Body of pancreas (tissue), 4 donors: ENCODE measurements around the gene FOXJ3. TPM values are rescaled to one million over a fixed set of nuclear protein-coding genes. Genes with fewer than 3 reads are reported as not detected.
A peak's percentile ranks its signal among the peaks of the same experiment; 100 is the strongest.

Experiments used
- ATAC-seq: fragments of 150-250 bp; one replicate; pipeline ENCODE4 v1.9.1; 2016
- DNase-seq, 4 donors: peaks; one replicate each; pipeline ENCODE4 v3.0.0-alpha.2; 2019
- H3K27ac ChIP-seq, 4 donors: fragments of 200-600 bp; sonication (generic); 1 replicate in 3 of 4; 2 replicates in 1 of 4; pipeline versions ENCODE4 v1.5.1 to v1.6.1; 2016 to 2019; ENCODE audit warnings: mild to moderate bottlenecking in 1 of 4, mixed read lengths in 1 of 4, moderate library complexity in 1 of 4
- H3K27me3 ChIP-seq, 2 donors: fragments of 200-600 bp; sonication (generic); one replicate each; pipeline ENCODE4 v1.6.0; 2016; ENCODE audit warnings: mild to moderate bottlenecking in 1 of 2
- H3K36me3 ChIP-seq, 2 donors: fragments of 200-600 bp; sonication (generic); replicated peaks in 1 of 2; 2 replicates each; pipeline ENCODE4 v1.5.1; 2016; ENCODE audit warnings: low read depth in 2 of 2; ENCODE audit not compliant: insufficient read depth in 1 of 2
- H3K4me1 ChIP-seq: fragments of 200-600 bp; sonication (generic); one replicate; pipeline ENCODE4 v1.6.0; 2016
- H3K4me3 ChIP-seq, 2 donors: fragments of 200-600 bp; sonication (generic); 1 replicate in 1 of 2; 2 replicates in 1 of 2; pipeline ENCODE4 v1.5.1; 2016 to 2019
- H3K9me3 ChIP-seq, 3 donors: fragments of 200-600 bp; sonication (generic); 1 replicate in 2 of 3; 2 replicates in 1 of 3; pipeline ENCODE4 v1.5.1; 2016
- POLR2A ChIP-seq, 3 donors: fragments of 450-650 bp; IDR thresholded peaks; one replicate each; pipeline ENCODE4 v1.6.1; 2016; ENCODE audit warnings: antibody characterized with exemption in 3 of 3, mild to moderate bottlenecking in 2 of 3
- WGBS, 2 donors: methylation state at CpG; one replicate each; pipeline ENCODE4 v1.1.5; 2017; 5-methylcytosine and 5-hydroxymethylcytosine counted together
- intact Hi-C: fragments of 100-400 bp; cut with DNase I; formaldehyde crosslinking; loops from one replicate; pipeline ENCODE4 v1.15.1; 2023
- total RNA-seq, 2 donors: library from RNA; depleted of rRNA; stranded (reverse); fragments of >200 nt; gene quantifications; one replicate each; pipeline ENCODE4 v1.1.0, GENCODE V29; 2016
- TF ChIP-seq, protein P1 (sequence below), 7 experiments: fragments of 450-650 bp in 4 of 7; fragments of 200-600 bp in 3 of 7; sonication (generic) in 3 of 7; IDR thresholded peaks; one replicate each; pipeline ENCODE4 v1.5.1; 2016 to 2019; ENCODE audit warnings: antibody characterized with exemption in 7 of 7

FOXJ3 gene
- total RNA-seq, 2 donors from 2014 or later: 25.2 to 50.4 TPM

DNA sequence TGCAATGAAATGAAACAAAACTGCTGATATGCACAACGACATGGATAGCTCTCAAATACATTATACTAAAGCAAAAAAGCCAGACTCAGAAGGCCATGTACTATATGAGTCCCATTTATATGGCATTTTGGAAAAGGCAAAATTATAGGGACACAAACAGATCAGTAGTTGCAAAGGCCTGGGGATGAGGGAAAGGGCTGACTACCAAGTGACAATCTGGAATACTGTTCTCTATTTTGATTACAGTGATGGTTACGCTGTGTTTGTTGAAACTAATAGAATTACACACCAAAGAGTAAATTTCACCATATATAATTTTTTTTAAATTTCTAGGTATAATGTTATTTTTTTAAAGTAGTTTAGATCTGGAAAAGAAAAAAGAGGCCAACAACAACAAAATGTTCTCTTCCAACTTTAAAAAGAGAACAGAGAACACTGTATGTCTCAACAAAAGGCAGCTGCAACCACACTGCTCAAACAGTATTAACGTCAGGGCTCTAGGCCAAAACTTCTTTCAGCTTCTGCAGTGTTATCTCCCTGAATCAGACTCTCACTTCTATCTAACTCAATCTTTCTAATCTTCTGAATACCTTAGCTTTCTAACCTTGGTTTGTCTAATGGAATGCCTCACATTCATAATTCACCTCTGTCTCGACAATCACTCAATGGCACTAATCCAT, 75.8 kb downstream of the FOXJ3 start:
- 37 to 40% methylated on average over 4 of the region's 4 CpGs for WGBS, 2 donors
- Histone ChIP-seq H3K27ac (peak overlapping the region in 1 of 4 donors; percentile 32), H3K36me3 (no peaks in the 10 kb centered on the region), H3K4me1 (peaks cover 30% of the 10 kb centered on the region), H3K27me3 (no peaks in the 10 kb centered on the region), H3K9me3 (no peaks in the 10 kb centered on the region), H3K4me3 (no peak overlapping the region)
- DNase-seq (peak in 2 of 4 donors; percentile 9 to 34), ATAC-seq (peak; percentile 45)
- intact Hi-C loops: no loop called here
- TF ChIP-seq POLR2A (IDR thresholded peaks at IDR 0.05): no peak
- TF ChIP-seq, protein P1, sequence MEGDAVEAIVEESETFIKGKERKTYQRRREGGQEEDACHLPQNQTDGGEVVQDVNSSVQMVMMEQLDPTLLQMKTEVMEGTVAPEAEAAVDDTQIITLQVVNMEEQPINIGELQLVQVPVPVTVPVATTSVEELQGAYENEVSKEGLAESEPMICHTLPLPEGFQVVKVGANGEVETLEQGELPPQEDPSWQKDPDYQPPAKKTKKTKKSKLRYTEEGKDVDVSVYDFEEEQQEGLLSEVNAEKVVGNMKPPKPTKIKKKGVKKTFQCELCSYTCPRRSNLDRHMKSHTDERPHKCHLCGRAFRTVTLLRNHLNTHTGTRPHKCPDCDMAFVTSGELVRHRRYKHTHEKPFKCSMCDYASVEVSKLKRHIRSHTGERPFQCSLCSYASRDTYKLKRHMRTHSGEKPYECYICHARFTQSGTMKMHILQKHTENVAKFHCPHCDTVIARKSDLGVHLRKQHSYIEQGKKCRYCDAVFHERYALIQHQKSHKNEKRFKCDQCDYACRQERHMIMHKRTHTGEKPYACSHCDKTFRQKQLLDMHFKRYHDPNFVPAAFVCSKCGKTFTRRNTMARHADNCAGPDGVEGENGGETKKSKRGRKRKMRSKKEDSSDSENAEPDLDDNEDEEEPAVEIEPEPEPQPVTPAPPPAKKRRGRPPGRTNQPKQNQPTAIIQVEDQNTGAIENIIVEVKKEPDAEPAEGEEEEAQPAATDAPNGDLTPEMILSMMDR (IDR thresholded peaks at IDR 0.05): no peak

DNA sequence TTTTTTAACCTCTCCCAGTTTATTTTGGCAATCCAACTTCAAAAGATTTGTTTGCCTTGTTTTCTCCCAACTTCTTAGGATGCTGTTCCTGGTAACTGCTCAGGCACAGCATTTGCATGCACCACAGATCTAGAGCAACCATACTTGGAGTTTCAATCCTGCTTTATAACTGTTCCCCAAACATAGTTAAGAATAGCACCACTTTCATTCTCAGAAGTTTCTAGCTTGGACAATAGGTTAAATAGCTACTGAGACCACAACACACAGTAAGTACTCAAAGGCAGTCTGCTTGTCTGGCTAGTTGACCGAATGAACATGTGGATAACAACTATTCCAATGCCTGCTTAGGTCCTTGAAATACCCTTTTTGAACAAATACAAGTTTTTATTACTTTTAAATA, 76.8 kb downstream of the FOXJ3 start:
- H3K27me3 ChIP-seq: no peaks in the 10 kb centered on the region
- H3K9me3 ChIP-seq: no peaks in the 10 kb centered on the region

DNA sequence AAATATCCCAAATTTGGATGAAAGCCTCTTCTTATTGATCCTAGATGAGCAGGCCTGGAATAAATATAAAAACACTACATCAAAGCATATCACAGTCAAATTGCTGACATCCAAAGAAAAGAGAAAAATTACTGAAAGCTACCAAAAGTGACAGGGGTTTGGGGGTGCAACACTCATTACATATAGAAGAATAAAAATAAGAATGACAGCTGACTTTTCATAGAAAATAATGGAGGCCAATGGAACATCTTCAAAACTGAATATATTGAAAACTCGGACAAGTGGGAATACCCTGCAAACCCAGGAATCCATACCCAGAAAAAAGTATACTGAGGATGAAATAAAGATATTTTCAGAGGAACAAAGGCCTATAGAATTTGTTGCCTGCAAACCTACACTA, 84.0 kb downstream of the FOXJ3 start:
- TF ChIP-seq POLR2A (IDR thresholded peaks at IDR 0.05): no peak
- 94 to 95% methylated on average over 1 of the region's 1 CpG for WGBS, 2 donors
- Histone ChIP-seq H3K4me1 (no peaks in the 10 kb centered on the region), H3K4me3 (no peak overlapping the region), H3K9me3 (no peaks in the 10 kb centered on the region), H3K36me3 (no peaks in the 10 kb centered on the region), H3K27ac (no peak overlapping the region), H3K27me3 (no peaks in the 10 kb centered on the region)
- intact Hi-C loops: no loop called here
- no peak for ATAC-seq
- no peak for DNase-seq

More for the DNA sequence above, 76.8 kb downstream of the FOXJ3 start:
- WGBS, 2 donors: 76 to 96% methylated on average over 1 of the region's 1 CpG
- no peak for TF ChIP-seq POLR2A (IDR thresholded peaks at IDR 0.05)
- TF ChIP-seq, protein P1 (IDR thresholded peaks at IDR 0.05): no peak
- no peak overlapping the region for H3K4me3 ChIP-seq
- no peak for DNase-seq
- no peaks in the 10 kb centered on the region for H3K36me3 ChIP-seq
- H3K27ac ChIP-seq: no peak overlapping the region
- no peak for ATAC-seq
- intact Hi-C loops: no loop called here
- peaks cover 30% of the 10 kb centered on the region for H3K4me1 ChIP-seq

DNA sequence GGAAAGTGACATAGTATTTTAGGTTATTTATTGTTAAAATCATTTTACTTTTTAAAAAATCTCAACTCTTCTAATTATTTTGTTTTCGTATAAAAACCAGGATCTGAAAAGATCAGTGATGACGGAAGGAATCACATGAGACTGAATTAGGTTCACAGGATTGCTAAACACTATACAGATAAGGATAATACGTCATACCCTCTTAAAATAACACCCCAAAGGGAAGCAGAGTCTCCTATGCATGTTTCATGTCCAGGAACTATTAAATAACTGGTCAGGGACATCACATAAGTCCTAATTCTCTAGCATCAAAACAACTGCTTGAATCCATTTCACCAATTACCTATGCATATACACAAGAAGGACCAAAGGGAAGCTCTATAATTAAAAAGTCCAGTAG, 84.9 kb downstream of the FOXJ3 start:
- H3K4me1 ChIP-seq: no peaks in the 10 kb centered on the region
- no peak overlapping the region for H3K4me3 ChIP-seq
- 62 to 74% methylated on average over 3 of the region's 3 CpGs for WGBS, 2 donors
- ATAC-seq (no peak), DNase-seq (no peak)
- no peaks in the 10 kb centered on the region for H3K27me3 ChIP-seq
- H3K27ac ChIP-seq: no peak overlapping the region
- H3K9me3 ChIP-seq: no peaks in the 10 kb centered on the region
- no peak for TF ChIP-seq POLR2A (IDR thresholded peaks at IDR 0.05)
- TF ChIP-seq, protein P1 (IDR thresholded peaks at IDR 0.05): no peak
- no peaks in the 10 kb centered on the region for H3K36me3 ChIP-seq
- intact Hi-C loops: no loop called here

DNA sequence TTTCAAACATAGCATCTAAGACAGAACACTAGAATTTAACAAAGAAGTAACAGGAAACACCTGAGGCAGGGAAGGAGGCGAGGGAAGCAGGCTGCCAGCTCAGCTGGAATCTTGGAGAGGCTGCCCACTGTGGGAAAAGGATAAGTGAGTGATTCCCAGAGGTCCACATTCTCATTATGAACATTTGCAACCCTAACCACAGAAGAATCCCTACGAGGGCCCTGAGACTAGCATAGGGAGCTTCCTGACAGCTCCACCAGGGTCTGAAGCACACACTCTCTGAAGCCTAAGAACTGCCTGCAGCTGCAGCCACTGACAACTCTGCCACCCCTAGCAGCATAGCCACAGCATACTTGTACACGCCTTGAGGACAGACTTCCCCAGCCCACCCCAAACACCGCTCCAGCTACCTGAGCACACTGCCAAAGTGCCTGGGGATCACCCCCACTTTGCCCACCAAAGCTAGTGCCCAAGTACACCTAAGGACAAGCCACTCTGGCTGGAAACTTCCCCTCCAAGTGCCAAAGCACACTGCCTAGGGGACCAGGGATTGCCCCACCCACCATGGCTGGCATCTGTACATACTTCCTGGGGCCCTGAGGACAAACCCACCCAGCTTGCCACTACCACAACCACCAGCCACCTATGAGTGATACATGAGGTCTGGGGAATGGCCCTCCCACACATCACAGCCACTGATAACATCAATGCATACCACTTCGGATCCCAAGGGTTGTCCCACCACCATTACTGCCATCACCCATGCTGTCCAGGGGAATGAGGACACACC, 93.9 kb downstream of the FOXJ3 start:
- intact Hi-C loops: no loop called here
- Histone ChIP-seq H3K27me3 (no peaks in the 10 kb centered on the region), H3K9me3 (peaks cover 0 to 5% (median 0%) of the 10 kb centered on the region in 3 donors), H3K4me3 (no peak overlapping the region), H3K27ac (no peak overlapping the region), H3K36me3 (no peaks in the 10 kb centered on the region), H3K4me1 (no peaks in the 10 kb centered on the region)
- 87 to 88% methylated on average over 3 to 5 of the region's 5 CpGs for WGBS, 2 donors
- ATAC-seq (no peak), DNase-seq (no peak)
- TF ChIP-seq POLR2A (IDR thresholded peaks at IDR 0.05): no peak
- TF ChIP-seq, protein P1 (IDR thresholded peaks at IDR 0.05): no peak
